Upper lobe of right lung (tissue), 1 donor: Measurements from ENCODE around the gene SAFB. TPM values are rescaled to one million over a fixed set of nuclear protein-coding genes. Genes with fewer than 3 reads are reported as not detected.

Experiments
- ATAC-seq: fragments of 200-7000 bp; cut with Tn5 transposase; one replicate; pipeline ENCODE4 v1.9.1; 2020; ENCODE audit warnings: mild to moderate bottlenecking, moderate library complexity
- DNase-seq: peaks from one replicate; pipeline ENCODE4 v3.0.0-alpha.2; 2020
- H3K27ac ChIP-seq: fragments of 200-600 bp; one replicate; pipeline ENCODE4 v1.8.0; 2022
- H3K27me3 ChIP-seq: fragments of 200-600 bp; one replicate; pipeline ENCODE4 v1.8.0; 2022; ENCODE audit warnings: mild to moderate bottlenecking
- H3K36me3 ChIP-seq: fragments of 200-600 bp; one replicate; pipeline ENCODE4 v1.8.0; 2022
- H3K4me1 ChIP-seq: fragments of 200-600 bp; one replicate; pipeline ENCODE4 v1.8.0; 2022
- H3K4me3 ChIP-seq: fragments of 200-600 bp; one replicate; pipeline ENCODE4 v1.8.0; 2022; ENCODE audit warnings: mild to moderate bottlenecking
- H3K9me3 ChIP-seq: fragments of 200-600 bp; one replicate; pipeline ENCODE4 v1.8.0; 2022
- intact Hi-C: fragments of 100-400 bp; cut with DNase I; formaldehyde crosslinking; loops from one replicate; pipeline ENCODE4 v1.11.0; 2022
- total RNA-seq: library from RNA; stranded (reverse); fragmentation: NEBNext Ultra II Directional; extraction: Animal tissue kit (Norgen Biotek cat#: 25700); gene quantifications from one replicate; pipeline ENCODE4 v1.2.1, GENCODE V29; 2021
- TF ChIP-seq, protein P1 (sequence below): fragments of 200-600 bp; IDR thresholded peaks from one replicate; pipeline ENCODE4 v1.8.0; 2022; ENCODE audit warnings: antibody characterized with exemption
- donor health status: DM: no; HTN: yes; CAD: no; lungs with severe emphysema.

The SAFB gene
- total RNA-seq, 1 donor from 2014 or later = 71.9 TPM

DNA sequence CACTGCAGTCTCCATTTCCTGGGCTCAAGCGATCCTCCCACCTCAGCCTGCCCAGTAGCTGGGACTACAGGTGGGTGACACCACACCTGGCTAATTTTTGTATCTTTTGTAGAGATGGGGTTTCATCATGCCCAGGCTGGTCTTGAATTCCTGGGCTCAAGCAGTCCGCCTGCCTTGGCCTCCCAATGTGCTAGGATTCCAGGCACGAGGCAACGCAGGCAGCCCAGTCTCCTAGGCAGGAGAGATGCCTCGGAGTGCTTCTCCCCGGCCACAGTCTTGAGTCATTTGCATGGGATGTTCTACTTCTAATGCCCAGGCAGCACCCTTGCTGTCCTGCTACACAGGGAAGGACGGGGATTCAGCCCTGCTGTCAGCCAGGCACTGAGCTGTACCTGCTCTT, 48.7 kb downstream of the SAFB start:
- TF ChIP-seq, protein P1, sequence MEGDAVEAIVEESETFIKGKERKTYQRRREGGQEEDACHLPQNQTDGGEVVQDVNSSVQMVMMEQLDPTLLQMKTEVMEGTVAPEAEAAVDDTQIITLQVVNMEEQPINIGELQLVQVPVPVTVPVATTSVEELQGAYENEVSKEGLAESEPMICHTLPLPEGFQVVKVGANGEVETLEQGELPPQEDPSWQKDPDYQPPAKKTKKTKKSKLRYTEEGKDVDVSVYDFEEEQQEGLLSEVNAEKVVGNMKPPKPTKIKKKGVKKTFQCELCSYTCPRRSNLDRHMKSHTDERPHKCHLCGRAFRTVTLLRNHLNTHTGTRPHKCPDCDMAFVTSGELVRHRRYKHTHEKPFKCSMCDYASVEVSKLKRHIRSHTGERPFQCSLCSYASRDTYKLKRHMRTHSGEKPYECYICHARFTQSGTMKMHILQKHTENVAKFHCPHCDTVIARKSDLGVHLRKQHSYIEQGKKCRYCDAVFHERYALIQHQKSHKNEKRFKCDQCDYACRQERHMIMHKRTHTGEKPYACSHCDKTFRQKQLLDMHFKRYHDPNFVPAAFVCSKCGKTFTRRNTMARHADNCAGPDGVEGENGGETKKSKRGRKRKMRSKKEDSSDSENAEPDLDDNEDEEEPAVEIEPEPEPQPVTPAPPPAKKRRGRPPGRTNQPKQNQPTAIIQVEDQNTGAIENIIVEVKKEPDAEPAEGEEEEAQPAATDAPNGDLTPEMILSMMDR = no peak
- H3K27ac ChIP-seq = no peak overlapping the region
- peaks cover 45% of the 10 kb centered on the region for H3K36me3 ChIP-seq
- DNase-seq (no peak), ATAC-seq (no peak)
- H3K4me1 ChIP-seq = no peaks in the 10 kb centered on the region
- intact Hi-C loops = no loop called here
- H3K4me3 ChIP-seq = no peak overlapping the region
- no peaks in the 10 kb centered on the region for H3K27me3 ChIP-seq
- H3K9me3 ChIP-seq = no peaks in the 10 kb centered on the region

DNA sequence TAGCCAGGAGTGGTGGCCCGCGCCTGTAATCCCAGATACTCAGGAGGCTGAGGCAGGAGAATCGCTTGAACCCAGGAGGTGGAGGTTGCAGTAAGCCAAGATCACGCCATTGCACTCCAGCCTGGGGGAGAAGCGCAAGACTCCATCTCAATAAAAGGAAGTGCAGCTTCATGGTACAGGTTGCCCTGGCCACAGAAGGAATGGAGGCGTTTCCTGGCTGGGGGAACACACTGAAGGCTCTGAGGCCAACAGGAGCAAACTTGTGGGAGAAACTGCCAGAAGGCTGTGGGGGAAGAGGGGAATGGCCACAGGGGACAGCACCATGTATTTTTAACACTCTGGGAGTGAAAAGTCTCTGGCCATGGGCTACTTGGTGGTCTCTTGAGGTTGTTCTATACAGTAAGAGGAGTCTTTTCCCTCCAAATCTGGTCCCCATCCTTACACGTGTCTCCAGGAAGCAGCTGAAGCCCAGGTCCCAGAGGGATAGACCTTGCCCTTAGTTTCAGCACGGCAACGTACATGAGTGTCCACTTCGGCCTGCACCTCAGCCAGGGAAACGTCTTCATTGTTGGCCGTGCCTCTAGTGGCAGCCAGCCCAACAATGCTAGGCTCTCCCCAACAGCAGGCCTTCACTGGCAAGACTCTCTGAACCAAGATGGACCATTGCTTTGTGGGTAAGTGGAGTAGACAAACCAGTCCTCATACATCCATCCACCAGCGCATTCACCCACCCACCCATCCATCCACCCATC, 50.0 kb downstream of the SAFB start:
- H3K9me3 ChIP-seq = no peaks in the 10 kb centered on the region
- intact Hi-C loops = no loop called here
- H3K36me3 ChIP-seq = peaks cover 32% of the 10 kb centered on the region
- no peak overlapping the region for H3K27ac ChIP-seq
- no peaks in the 10 kb centered on the region for H3K4me1 ChIP-seq
- ATAC-seq (no peak), DNase-seq (no peak)
- no peaks in the 10 kb centered on the region for H3K27me3 ChIP-seq
- no peak overlapping the region for H3K4me3 ChIP-seq
- TF ChIP-seq, protein P1 = no peak

DNA sequence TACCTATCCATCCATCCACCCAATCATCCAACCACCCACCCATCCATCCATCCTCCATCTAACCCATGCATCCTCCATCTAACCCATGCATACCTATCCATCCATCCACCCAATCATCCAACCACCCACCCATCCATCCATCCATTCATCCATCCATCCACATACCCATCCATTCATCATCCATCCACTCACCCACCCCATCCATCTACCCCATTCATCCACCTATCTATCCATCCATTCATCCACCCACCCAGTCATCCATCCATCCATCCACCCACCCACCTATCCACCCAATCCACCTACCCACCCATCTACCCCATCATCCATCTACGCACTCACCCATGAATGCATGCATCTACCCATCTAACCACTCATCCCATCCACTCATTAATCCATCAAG, 50.9 kb downstream of the SAFB start:
- H3K36me3 ChIP-seq = peaks cover 23% of the 10 kb centered on the region
- intact Hi-C loops = no loop called here
- DNase-seq = no peak
- H3K27me3 ChIP-seq = no peaks in the 10 kb centered on the region
- TF ChIP-seq, protein P1 = no peak
- H3K4me3 ChIP-seq = no peak overlapping the region
- no peak for ATAC-seq
- H3K27ac ChIP-seq = no peak overlapping the region
- no peaks in the 10 kb centered on the region for H3K9me3 ChIP-seq
- H3K4me1 ChIP-seq = no peaks in the 10 kb centered on the region

DNA sequence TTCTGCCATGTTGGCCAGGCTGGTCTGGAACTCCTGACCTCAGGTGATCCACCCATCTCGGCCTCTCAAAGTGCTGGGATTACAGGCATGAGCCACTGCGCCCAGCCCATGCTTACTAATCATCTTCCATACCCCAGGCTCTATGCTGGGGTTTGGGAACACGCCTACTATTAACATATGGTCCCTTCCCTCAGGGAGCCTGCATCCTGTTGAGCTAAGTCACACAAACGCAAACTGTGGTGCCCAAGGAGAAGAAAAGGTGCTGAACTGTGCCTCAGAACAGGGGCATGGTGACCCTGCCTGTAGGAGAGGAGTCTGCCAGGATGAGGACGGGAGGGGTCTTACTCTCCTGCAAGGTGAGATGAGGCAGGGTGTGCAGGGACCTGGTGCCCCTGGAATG, 51.8 kb downstream of the SAFB start:
- ATAC-seq (no peak), DNase-seq (no peak)
- intact Hi-C loops = no loop called here
- peaks cover 7% of the 10 kb centered on the region for H3K4me1 ChIP-seq
- H3K27me3 ChIP-seq = no peaks in the 10 kb centered on the region
- no peak overlapping the region for H3K27ac ChIP-seq
- TF ChIP-seq, protein P1 = no peak
- no peaks in the 10 kb centered on the region for H3K9me3 ChIP-seq
- H3K4me3 ChIP-seq = no peak overlapping the region
- H3K36me3 ChIP-seq = peaks cover 14% of the 10 kb centered on the region

DNA sequence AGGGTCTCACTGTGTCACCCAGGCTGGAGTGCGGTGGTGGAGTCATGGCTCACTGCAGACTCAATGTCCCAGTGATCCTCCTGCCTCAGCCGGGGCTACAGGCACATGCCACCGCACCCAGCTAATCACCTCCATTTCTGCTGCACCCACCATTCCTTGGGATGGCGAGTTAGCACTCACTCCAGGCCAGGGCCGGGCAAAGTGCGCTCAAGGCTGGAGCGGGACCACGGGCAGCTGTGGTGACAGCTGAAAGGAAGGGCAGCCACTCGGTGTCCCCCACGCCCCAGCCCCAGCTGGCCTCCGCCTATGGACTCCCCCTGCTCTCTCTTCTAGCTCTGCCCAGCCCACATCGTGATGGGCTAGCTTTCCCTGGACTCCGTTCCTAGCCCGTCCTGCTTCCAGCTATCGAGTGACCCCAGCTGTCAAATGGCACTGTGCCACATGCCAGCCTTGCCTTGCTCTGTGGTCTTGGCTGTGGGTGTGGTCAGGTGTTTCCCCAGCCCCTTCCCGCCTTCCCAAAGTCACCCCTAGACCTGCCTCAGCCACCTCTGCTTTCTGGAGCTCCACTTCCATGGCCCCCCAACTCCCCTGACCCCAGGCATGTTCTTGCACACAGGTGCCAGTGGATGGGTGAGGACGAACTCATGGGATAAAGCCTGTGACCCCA, 53.4 kb downstream of the SAFB start:
- Histone ChIP-seq H3K9me3 (no peaks in the 10 kb centered on the region), H3K4me1 (peaks cover 12% of the 10 kb centered on the region), H3K36me3 (peaks cover 9% of the 10 kb centered on the region), H3K27ac (no peak overlapping the region), H3K27me3 (no peaks in the 10 kb centered on the region), H3K4me3 (no peak overlapping the region)
- ATAC-seq (no peak), DNase-seq (no peak)
- intact Hi-C loops = no loop called here
- TF ChIP-seq, protein P1 = no peak
